Gastroesophageal sphincter (tissue), 3 donors: Measurements from ENCODE around the gene TUBAL3.

Source experiments
- EP300 ChIP-seq: sonication (generic); formaldehyde crosslinking; IDR thresholded peaks from one replicate; pipeline ENCODE4 v1.6.1; 2017; ENCODE audit warnings: antibody characterized with exemption, mild to moderate bottlenecking
- POLR2AphosphoS5 ChIP-seq: sonication (generic); formaldehyde crosslinking; IDR thresholded peaks from one replicate; pipeline ENCODE4 v1.6.1; 2017; ENCODE audit warnings: antibody characterized with exemption
- TF ChIP-seq, protein P1 (sequence below), 4 experiments: fragments of 200-600 bp in 2 of 4; fragments of 450-650 bp in 2 of 4; sonication (generic) in 1 of 4; IDR thresholded peaks; one replicate each; pipeline ENCODE4 v1.5.1; 2017 to 2019; ENCODE audit warnings: antibody characterized with exemption in 4 of 4, mild to moderate bottlenecking in 2 of 4, moderate library complexity in 2 of 4

GRCh38 chr10:5453749-5454489, 49.3 kb upstream of the TUBAL3 start:
- TF ChIP-seq, protein P1, sequence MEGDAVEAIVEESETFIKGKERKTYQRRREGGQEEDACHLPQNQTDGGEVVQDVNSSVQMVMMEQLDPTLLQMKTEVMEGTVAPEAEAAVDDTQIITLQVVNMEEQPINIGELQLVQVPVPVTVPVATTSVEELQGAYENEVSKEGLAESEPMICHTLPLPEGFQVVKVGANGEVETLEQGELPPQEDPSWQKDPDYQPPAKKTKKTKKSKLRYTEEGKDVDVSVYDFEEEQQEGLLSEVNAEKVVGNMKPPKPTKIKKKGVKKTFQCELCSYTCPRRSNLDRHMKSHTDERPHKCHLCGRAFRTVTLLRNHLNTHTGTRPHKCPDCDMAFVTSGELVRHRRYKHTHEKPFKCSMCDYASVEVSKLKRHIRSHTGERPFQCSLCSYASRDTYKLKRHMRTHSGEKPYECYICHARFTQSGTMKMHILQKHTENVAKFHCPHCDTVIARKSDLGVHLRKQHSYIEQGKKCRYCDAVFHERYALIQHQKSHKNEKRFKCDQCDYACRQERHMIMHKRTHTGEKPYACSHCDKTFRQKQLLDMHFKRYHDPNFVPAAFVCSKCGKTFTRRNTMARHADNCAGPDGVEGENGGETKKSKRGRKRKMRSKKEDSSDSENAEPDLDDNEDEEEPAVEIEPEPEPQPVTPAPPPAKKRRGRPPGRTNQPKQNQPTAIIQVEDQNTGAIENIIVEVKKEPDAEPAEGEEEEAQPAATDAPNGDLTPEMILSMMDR (IDR thresholded peaks at IDR 0.05) = no peak
- TF ChIP-seq POLR2AphosphoS5 = no peak
- TF ChIP-seq EP300 = no peak
